OCI-LY1 (cell line): ENCODE measurements around the gene ACTR8.

Source experiments
- EZH2 ChIP-seq: fragments of 200-600 bp; sonication (generic), shearing (Covaris generic); IDR thresholded peaks from 2 replicates; pipeline ENCODE4 v1.8.0; 2017; ENCODE audit warnings: borderline replicate concordance, mixed run types, mild to moderate bottlenecking, antibody characterized with exemption, low read length, moderate library complexity, mixed read lengths
- TF ChIP-seq, protein P1 (sequence below): fragments of 200-600 bp; sonication (generic), shearing (Covaris generic); IDR thresholded peaks from 2 replicates; pipeline ENCODE4 v1.5.1; 2017; ENCODE audit warnings: mild to moderate bottlenecking, antibody characterized with exemption, low read length, moderate library complexity, mixed read lengths

GRCh38 chr3:53819163-53819868 lies 62.6 kb downstream of the ACTR8 start:
- TF ChIP-seq, protein P1, sequence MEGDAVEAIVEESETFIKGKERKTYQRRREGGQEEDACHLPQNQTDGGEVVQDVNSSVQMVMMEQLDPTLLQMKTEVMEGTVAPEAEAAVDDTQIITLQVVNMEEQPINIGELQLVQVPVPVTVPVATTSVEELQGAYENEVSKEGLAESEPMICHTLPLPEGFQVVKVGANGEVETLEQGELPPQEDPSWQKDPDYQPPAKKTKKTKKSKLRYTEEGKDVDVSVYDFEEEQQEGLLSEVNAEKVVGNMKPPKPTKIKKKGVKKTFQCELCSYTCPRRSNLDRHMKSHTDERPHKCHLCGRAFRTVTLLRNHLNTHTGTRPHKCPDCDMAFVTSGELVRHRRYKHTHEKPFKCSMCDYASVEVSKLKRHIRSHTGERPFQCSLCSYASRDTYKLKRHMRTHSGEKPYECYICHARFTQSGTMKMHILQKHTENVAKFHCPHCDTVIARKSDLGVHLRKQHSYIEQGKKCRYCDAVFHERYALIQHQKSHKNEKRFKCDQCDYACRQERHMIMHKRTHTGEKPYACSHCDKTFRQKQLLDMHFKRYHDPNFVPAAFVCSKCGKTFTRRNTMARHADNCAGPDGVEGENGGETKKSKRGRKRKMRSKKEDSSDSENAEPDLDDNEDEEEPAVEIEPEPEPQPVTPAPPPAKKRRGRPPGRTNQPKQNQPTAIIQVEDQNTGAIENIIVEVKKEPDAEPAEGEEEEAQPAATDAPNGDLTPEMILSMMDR, result no peak
- no peak for TF ChIP-seq EZH2
